ENCODE data around the gene LRRC46. TPM values are rescaled to one million over a fixed set of nuclear protein-coding genes. Genes with fewer than 3 reads are reported as not detected.
A peak's percentile ranks its signal among the peaks of the same experiment; 100 is the strongest.

The LRRC46 gene
- total RNA-seq, 1 donor from 2014 or later: 1.7 TPM

GRCh38 chr17:47812146-47812920, 19.1 kb upstream of the LRRC46 start:
- no peak for DNase-seq (ENCODE audit: low spot score, unreplicated experiment)
- H3K4me3 Mint-ChIP-seq (ENCODE audit: low read depth): no peak overlapping the region
- H3K36me3 Mint-ChIP-seq (ENCODE audit: insufficient read depth): peaks cover 11% of the 10 kb centered on the region
- peaks cover 30% of the 10 kb centered on the region for H3K4me1 Mint-ChIP-seq (ENCODE audit: low read depth)
- TF ChIP-seq CTCF (IDR thresholded peaks at IDR 0.05; ENCODE audit: unreplicated experiment): no peak
- peak overlapping the region; percentile 83 for H3K27ac Mint-ChIP-seq
- H3K9me3 Mint-ChIP-seq (ENCODE audit: low read depth): no peaks in the 10 kb centered on the region
- H3K27me3 Mint-ChIP-seq: no peaks in the 10 kb centered on the region

GRCh38 chr17:47813077-47813476, 18.4 kb upstream of the LRRC46 start:
- no peak overlapping the region for H3K4me3 Mint-ChIP-seq (ENCODE audit: low read depth)
- H3K9me3 Mint-ChIP-seq (ENCODE audit: low read depth): no peaks in the 10 kb centered on the region
- peaks cover 9% of the 10 kb centered on the region for H3K36me3 Mint-ChIP-seq (ENCODE audit: insufficient read depth)
- no peak for TF ChIP-seq CTCF (IDR thresholded peaks at IDR 0.05; ENCODE audit: unreplicated experiment)
- DNase-seq (ENCODE audit: low spot score, unreplicated experiment): no peak
- H3K4me1 Mint-ChIP-seq (ENCODE audit: low read depth): peaks cover 30% of the 10 kb centered on the region
- no peaks in the 10 kb centered on the region for H3K27me3 Mint-ChIP-seq
- no peak overlapping the region for H3K27ac Mint-ChIP-seq

DNA sequence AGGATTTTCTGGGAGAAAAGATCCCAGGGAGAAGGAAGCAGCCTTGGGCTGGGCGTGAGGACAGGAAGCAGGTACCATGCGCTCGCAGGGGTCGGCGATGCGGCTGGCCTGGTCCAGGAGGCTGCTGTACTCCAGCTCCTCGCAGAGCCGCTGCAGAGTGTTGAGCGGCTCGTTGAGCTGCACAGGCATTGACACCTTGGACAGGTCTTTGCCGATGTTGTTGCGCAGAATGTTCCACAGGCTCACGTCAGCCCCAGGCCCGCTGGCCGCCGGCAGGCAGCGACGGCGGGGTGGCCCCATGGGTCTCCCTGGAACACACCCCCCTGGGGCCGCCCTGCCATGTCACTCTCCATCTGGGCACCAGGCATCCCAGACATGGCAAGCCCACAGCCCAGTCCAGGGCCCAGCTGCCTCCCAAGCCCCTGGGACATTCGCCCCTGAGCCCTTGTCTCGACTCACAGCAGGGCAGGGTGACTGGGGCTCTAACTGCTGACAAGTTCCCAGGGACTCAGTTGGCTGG, 17.9 kb upstream of the LRRC46 start:
- Mint-ChIP-seq H3K9me3 (ENCODE audit: low read depth) (no peaks in the 10 kb centered on the region), H3K4me3 (ENCODE audit: low read depth) (no peak overlapping the region), H3K4me1 (ENCODE audit: low read depth) (peaks cover 30% of the 10 kb centered on the region), H3K27me3 (no peaks in the 10 kb centered on the region), H3K27ac (no peak overlapping the region), H3K36me3 (ENCODE audit: insufficient read depth) (peaks cover 8% of the 10 kb centered on the region)
- DNase-seq (ENCODE audit: low spot score, unreplicated experiment): no peak
- TF ChIP-seq CTCF (IDR thresholded peaks at IDR 0.05; ENCODE audit: unreplicated experiment): no peak

DNA sequence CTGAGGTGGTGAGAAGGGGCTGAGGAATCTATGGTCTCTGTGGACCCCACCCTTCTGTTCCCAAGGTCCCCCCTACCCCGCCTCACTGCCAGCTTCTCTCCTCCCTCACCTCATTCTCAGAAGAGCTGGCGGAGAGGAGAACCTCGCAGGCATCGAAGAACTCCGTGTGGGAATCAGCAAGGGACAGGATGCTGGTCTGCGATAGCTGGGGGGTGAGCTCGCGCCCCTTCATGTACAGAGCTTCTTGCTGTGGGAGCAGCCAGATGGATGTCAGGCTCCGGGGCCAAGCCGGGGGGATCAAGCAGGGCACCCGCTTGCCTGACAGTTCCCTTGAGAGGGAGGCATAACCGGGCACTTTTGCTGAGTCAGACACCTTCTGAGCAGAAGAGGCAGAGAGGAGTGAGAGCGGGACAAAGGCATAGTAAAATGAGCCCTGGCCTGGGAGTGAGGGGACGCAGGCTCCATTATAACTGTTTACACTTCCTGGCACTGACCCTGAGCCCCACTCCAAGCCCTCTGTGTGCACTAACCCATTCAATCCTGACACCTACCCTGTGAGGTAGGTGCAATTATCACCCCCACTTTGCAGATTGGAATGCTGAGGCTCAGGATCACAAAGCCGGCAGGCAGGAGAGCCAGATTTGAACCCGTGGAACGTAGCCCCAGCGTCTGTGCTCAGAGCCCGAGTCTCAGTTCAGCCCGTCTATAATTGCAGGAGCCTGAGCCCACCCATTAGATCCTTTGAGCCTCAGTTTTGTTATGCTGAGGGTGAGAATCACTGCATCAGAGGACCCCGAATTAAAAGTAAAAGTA, 16.2 kb upstream of the LRRC46 start:
- H3K4me3 Mint-ChIP-seq (ENCODE audit: low read depth): no peak overlapping the region

More for the DNA sequence above, 16.2 kb upstream of the LRRC46 start:
- Mint-ChIP-seq H3K9me3 (ENCODE audit: low read depth) (no peaks in the 10 kb centered on the region), H3K4me1 (ENCODE audit: low read depth) (peaks cover 18% of the 10 kb centered on the region), H3K36me3 (ENCODE audit: insufficient read depth) (peaks cover 6% of the 10 kb centered on the region), H3K27ac (no peak overlapping the region), H3K27me3 (no peaks in the 10 kb centered on the region)
- no peak for TF ChIP-seq CTCF (IDR thresholded peaks at IDR 0.05; ENCODE audit: unreplicated experiment)
- DNase-seq (ENCODE audit: low spot score, unreplicated experiment): no peak

Measured in progenitor cell of endocrine pancreas (in vitro differentiated cells).